ENCODE results near the gene CRKL.

GRCh38 chr22:20985720-20986119 is 68.5 kb downstream of the CRKL start:
- TF ChIP-seq CTCF (conservative IDR thresholded peaks at IDR 0.05; ENCODE audit: low read length) (no peak), EZH2phosphoT487 (IDR thresholded peaks at IDR 0.05; ENCODE audit: borderline replicate concordance) (no peak)

Data from Loucy (cell line).